ENCODE results near the gene TAF13. TPM values are rescaled to one million over a fixed set of nuclear protein-coding genes. Genes with fewer than 3 reads are reported as not detected.
A peak's percentile ranks its signal among the peaks of the same experiment; 100 is the strongest.
"Not testable (repeated sequence)": the region's sequence is repeated elsewhere in the genome, so short reads cannot be mapped to it uniquely, and the experiment has no call there.

TAF13 gene
- total and polyA plus RNA-seq, 8 donors, result 27.9 to 66.7 (median 36.3) TPM

DNA sequence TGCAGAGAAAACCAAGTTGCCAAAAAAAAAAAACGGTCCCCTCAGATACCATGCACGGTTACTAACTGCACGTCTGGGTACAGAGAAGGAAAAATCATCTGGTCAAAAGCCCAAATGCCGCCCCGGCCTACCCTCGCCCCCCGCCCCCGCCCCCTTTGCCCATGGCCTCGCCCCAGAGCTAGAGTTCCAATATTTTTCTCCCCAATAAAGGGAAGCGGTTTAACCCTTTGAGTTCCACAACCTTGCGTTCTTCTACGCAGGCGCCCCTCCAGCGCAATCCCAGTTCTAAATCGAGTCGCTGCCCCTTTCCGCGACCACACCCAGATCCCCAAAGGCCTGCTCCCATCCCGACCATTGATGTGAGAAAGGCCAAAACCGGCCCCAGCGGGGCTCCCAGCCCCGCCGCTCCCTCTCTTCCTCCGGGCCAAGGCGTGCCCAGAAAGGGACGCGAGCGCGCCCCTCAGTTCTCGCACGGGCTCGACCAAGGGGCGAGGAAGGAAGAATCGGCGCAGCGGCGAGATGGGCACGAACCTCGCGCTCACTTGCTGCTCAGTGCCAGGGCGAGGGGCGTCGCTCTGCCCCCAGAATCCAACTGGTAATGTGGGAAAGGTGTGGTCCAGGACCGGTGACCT is 34.7 kb downstream of the TAF13 start:
- TF ChIP-seq, protein P1, sequence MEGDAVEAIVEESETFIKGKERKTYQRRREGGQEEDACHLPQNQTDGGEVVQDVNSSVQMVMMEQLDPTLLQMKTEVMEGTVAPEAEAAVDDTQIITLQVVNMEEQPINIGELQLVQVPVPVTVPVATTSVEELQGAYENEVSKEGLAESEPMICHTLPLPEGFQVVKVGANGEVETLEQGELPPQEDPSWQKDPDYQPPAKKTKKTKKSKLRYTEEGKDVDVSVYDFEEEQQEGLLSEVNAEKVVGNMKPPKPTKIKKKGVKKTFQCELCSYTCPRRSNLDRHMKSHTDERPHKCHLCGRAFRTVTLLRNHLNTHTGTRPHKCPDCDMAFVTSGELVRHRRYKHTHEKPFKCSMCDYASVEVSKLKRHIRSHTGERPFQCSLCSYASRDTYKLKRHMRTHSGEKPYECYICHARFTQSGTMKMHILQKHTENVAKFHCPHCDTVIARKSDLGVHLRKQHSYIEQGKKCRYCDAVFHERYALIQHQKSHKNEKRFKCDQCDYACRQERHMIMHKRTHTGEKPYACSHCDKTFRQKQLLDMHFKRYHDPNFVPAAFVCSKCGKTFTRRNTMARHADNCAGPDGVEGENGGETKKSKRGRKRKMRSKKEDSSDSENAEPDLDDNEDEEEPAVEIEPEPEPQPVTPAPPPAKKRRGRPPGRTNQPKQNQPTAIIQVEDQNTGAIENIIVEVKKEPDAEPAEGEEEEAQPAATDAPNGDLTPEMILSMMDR (IDR thresholded peaks at IDR 0.05), result no peak
- H3K27me3 ChIP-seq, result no peaks in the 10 kb centered on the region
- H3K9me3 ChIP-seq, result no peaks in the 10 kb centered on the region
- ATAC-seq (peak; percentile 42), DNase-seq (peak; percentile 15 to 87 (median 32))
- H3K4me3 ChIP-seq, result peak overlapping the region; percentile 70 to 78
- no peaks in the 10 kb centered on the region for H3K36me3 ChIP-seq
- H3K27ac ChIP-seq, result peak overlapping the region; percentile 68 to 88
- intact Hi-C loops (cut with DNase I), result no loop called here
- peaks cover 7 to 16% of the 10 kb centered on the region in 2 donors for H3K4me1 ChIP-seq

DNA sequence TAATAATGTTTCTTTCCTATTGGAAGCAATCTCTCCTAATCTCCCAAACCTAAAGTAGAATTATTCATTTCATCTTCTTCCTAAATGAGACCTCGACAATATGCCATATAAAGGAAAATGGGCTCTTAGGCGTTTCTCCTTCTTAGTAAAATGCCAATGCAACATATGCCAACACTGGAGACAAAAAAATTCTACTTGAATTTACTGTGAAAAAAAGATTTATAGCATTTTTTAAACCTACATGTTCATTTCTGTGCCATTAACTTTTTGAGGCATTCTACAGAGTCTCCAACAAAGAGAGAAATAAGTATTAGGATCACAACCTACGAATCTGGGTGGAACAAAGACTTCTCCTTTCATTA is 35.2 kb downstream of the TAF13 start:
- Histone ChIP-seq H3K27ac (peak overlapping the region in 1 of 2 donors; percentile 68), H3K36me3 (no peaks in the 10 kb centered on the region), H3K4me1 (peaks cover 7 to 16% of the 10 kb centered on the region in 2 donors), H3K4me3 (peak overlapping the region; percentile 70 to 78), H3K9me3 (no peaks in the 10 kb centered on the region), H3K27me3 (no peaks in the 10 kb centered on the region)
- DNase-seq, result no peak
- TF ChIP-seq, protein P1 (IDR thresholded peaks at IDR 0.05), result no peak
- ATAC-seq, result no peak
- intact Hi-C loops (cut with DNase I), result no loop called here

DNA sequence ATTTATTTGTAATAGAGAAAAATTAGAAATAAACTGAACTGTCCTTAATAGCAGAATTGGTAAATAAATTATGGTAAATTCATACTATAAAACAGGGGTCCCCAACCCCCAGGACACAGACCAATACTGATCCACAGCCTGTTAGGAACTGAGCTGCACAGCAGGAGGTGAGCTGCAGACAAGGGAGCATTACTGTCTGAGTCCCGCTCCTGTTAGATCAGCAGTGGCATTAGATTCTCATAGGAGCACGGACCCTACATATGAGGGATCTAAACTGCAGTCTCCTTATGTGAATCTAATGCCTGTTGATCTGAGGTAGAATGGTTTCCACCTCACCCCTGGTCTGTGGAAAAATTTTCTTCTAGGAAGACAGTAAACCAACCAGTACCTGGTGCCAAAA is 41.4 kb downstream of the TAF13 start:
- no peak for ATAC-seq
- Histone ChIP-seq H3K4me3 (no peak overlapping the region), H3K27ac (no peak overlapping the region), H3K9me3 (no peaks in the 10 kb centered on the region), H3K36me3 (no peaks in the 10 kb centered on the region), H3K27me3 (no peaks in the 10 kb centered on the region), H3K4me1 (no peaks in the 10 kb centered on the region)
- TF ChIP-seq, protein P1 (IDR thresholded peaks at IDR 0.05), result no peak
- DNase-seq, result no peak
- intact Hi-C loops (cut with DNase I), result no loop called here

DNA sequence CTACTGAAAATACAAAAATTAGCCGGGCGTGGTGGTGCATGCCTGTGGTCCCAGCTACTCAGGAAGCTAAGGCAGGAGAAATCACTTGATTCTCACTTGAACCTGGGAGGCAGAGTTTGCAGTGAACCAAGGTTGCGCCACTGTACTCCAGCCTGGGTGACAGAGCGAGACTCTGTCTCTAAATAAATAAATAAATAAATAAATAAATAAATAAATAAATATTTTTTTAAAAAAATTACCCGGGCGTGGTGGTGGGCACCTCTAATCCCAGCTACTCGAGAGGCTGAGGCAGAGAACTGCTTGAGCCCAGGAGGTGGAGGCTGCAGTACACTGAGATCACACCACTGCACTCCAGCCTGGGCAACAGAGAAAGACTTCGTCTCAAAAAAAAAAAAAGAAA is 46.3 kb downstream of the TAF13 start:
- intact Hi-C loops (cut with DNase I); H3K4me1 ChIP-seq; DNase-seq; H3K9me3 ChIP-seq; H3K27me3 ChIP-seq; H3K27ac ChIP-seq; H3K36me3 ChIP-seq; ATAC-seq; H3K4me3 ChIP-seq: not testable (repeated sequence)

DNA sequence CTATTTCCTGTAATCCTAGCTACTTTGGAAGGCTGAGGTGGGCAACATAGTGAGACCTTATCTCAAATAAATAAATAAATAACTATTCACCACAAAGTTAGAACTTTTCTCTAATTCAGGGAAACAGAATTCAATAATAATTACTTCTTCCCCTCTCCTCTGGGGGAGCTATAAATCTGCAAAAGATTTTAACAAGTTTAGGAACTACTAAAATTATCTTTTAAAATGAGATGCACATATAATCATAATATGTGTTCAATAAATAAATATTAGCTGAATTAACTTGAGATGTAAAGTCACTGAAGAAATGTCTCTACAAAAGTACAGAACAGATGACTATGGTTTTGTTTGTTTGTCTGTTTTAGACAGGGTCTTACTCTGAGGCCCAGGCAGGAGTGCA is 48.0 kb downstream of the TAF13 start:
- intact Hi-C loops (cut with DNase I), result no loop called here
- DNase-seq, result no peak
- no peaks in the 10 kb centered on the region for H3K27me3 ChIP-seq
- no peak overlapping the region for H3K27ac ChIP-seq
- no peak overlapping the region for H3K4me3 ChIP-seq
- peaks cover 0 to 5% of the 10 kb centered on the region in 2 donors for H3K36me3 ChIP-seq
- no peaks in the 10 kb centered on the region for H3K9me3 ChIP-seq
- H3K4me1 ChIP-seq, result no peaks in the 10 kb centered on the region
- TF ChIP-seq, protein P1 (IDR thresholded peaks at IDR 0.05), result no peak
- ATAC-seq, result no peak

DNA sequence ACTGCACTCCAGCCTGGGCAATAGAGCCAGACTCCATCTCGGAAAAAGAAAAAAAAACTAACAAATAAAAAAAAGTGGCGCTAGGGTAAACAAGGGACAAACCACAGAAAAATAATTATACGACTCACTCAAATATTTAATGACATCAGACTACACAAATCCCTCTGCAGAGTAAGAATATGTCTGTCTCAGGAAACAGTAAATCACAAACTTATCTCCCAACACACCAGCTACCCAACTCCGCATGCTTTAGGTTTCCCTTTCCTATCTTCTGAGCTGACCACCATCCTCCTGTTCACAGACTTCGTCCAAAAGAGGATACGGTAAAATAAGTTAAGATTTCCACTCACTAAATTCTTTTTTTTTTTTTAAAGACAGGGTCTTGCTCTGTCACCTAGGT is 50.1 kb downstream of the TAF13 start:
- TF ChIP-seq, protein P1 (IDR thresholded peaks at IDR 0.05), result no peak
- no peak for DNase-seq
- no peaks in the 10 kb centered on the region for H3K4me1 ChIP-seq
- H3K4me3 ChIP-seq, result no peak overlapping the region
- H3K36me3 ChIP-seq, result peaks cover 0 to 24% of the 10 kb centered on the region in 2 donors
- no peak overlapping the region for H3K27ac ChIP-seq
- no peak for ATAC-seq
- intact Hi-C loops (cut with DNase I), result no loop called here
- H3K9me3 ChIP-seq, result no peaks in the 10 kb centered on the region
- H3K27me3 ChIP-seq, result no peaks in the 10 kb centered on the region

Data from left lung (tissue), 10 donors.